Kidney epithelial cell (primary cell): ENCODE results near the gene DPYD. TPM values are rescaled to one million over a fixed set of nuclear protein-coding genes. Genes with fewer than 3 reads are reported as not detected.
A peak's percentile ranks its signal among the peaks of the same experiment; 100 is the strongest.

Experiments
- DNase-seq: peaks from one replicate; pipeline ENCODE4 v3.0.0-alpha.2; 2010; ENCODE audit warnings: low read depth
- H3K27me3 ChIP-seq: 2 replicates; pipeline ENCODE4 v1.6.0; 2011; ENCODE audit warnings: low read length; ENCODE audit not compliant: control insufficient read depth, insufficient read depth
- H3K36me3 ChIP-seq: 2 replicates; pipeline ENCODE4 v1.5.1; 2011; ENCODE audit warnings: low read length; ENCODE audit not compliant: control insufficient read depth, insufficient read depth
- H3K4me3 ChIP-seq: 2 replicates; pipeline ENCODE4 v1.5.1; 2011; ENCODE audit warnings: low read depth, mild to moderate bottlenecking, control low read depth, low read length
- total RNA-seq: library from RNA; depleted of rRNA; stranded (reverse); fragments of >200 nt; gene quantifications from 2 replicates; pipeline ENCODE4 v1.2.3, GENCODE V29; 2015
- TF ChIP-seq, protein P1 (sequence below): IDR thresholded peaks from 2 replicates; pipeline ENCODE4 v1.5.1; 2011; ENCODE audit warnings: mild to moderate bottlenecking, moderate library complexity, low read length, control low read depth, inconsistent platforms; ENCODE audit not compliant: insufficient read depth, poor library complexity, severe bottlenecking

Gene DPYD
- total RNA-seq, 1 donor from 2014 or later, result 1.6 TPM

DNA sequence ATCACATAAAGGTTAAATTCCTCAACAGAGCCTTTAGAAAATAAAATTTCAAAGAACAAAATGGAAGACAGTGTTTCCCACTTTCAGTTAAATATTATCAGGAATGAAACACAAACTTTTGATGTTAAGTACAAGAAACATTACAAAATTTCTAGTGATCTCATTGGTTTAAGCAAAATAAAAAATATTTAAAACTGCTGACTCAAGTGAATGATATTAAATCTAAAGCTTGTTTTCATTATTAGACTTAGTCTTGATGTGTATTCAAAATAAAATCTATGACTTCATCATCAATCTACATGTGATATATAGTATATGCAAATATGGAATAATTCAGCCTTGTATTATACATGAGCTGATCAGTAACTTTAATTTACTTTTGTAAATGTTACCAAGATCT lies 614.3 kb downstream of the DPYD start:
- H3K4me3 ChIP-seq, result no peak overlapping the region
- H3K36me3 ChIP-seq, result no peaks in the 10 kb centered on the region
- H3K27me3 ChIP-seq, result no peaks in the 10 kb centered on the region
- DNase-seq, result no peak
- TF ChIP-seq, protein P1, sequence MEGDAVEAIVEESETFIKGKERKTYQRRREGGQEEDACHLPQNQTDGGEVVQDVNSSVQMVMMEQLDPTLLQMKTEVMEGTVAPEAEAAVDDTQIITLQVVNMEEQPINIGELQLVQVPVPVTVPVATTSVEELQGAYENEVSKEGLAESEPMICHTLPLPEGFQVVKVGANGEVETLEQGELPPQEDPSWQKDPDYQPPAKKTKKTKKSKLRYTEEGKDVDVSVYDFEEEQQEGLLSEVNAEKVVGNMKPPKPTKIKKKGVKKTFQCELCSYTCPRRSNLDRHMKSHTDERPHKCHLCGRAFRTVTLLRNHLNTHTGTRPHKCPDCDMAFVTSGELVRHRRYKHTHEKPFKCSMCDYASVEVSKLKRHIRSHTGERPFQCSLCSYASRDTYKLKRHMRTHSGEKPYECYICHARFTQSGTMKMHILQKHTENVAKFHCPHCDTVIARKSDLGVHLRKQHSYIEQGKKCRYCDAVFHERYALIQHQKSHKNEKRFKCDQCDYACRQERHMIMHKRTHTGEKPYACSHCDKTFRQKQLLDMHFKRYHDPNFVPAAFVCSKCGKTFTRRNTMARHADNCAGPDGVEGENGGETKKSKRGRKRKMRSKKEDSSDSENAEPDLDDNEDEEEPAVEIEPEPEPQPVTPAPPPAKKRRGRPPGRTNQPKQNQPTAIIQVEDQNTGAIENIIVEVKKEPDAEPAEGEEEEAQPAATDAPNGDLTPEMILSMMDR, result no peak

DNA sequence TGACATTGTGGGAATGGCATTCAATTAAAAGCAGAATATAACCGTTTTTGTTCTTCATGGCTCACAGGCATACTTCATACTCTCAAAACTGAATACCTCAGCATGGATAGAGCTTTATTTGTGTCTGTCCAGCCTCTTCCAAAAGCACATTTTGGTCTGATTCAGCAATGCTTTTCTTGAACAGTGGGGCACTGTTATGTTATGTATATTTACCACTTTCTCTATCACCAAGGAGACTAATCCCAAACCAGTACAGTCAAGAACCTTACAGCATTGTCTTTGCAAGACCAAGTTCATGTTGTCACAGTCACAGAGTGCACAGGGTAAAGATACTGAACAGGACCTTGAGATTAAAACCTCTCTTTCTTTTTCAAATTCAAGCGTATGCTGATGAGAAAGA lies 616.5 kb downstream of the DPYD start:
- no peak for DNase-seq
- TF ChIP-seq, protein P1, result no peak
- no peaks in the 10 kb centered on the region for H3K27me3 ChIP-seq
- H3K36me3 ChIP-seq, result no peaks in the 10 kb centered on the region
- no peak overlapping the region for H3K4me3 ChIP-seq

DNA sequence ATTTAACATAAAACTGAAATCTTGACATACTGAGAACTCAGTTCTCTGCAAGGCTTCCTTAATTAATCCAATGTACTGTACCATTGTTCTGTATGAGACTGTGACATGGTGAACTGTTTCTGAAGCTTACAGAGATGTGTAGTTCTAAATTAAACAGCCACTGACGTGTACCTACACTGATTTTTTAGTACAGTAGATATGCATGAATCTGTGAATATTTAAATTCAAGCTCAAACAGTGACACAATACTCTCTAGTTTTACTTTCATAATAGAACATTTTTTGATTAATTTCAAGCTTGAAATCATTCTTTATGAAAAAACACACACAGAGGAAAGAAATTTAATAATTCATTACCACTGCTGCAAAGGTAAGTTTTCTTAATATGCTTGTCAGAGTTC lies 621.9 kb downstream of the DPYD start:
- H3K4me3 ChIP-seq, result no peak overlapping the region
- no peaks in the 10 kb centered on the region for H3K27me3 ChIP-seq
- H3K36me3 ChIP-seq, result no peaks in the 10 kb centered on the region
- DNase-seq, result no peak
- TF ChIP-seq, protein P1, result no peak

DNA sequence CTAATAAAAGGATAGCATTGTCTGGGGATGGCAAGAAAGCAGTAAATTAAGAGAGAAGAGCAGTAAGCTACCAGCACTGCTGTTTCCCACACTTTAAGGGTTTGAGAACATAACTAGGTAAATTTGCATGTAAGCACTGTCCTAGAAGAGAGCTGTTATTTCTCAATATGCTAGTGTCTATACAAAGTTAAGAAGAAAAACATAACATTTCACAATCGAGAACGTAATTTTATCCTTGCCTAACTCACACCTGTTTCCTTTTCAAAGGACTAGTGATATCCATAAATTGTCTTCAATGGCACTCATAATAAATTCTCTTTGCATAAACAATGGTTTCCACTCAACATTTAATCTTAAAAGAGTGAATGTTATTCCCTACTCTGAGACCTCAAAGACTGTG lies 623.2 kb downstream of the DPYD start:
- DNase-seq, result no peak
- Histone ChIP-seq H3K36me3 (no peaks in the 10 kb centered on the region), H3K4me3 (no peak overlapping the region), H3K27me3 (no peaks in the 10 kb centered on the region)
- TF ChIP-seq, protein P1, result no peak

DNA sequence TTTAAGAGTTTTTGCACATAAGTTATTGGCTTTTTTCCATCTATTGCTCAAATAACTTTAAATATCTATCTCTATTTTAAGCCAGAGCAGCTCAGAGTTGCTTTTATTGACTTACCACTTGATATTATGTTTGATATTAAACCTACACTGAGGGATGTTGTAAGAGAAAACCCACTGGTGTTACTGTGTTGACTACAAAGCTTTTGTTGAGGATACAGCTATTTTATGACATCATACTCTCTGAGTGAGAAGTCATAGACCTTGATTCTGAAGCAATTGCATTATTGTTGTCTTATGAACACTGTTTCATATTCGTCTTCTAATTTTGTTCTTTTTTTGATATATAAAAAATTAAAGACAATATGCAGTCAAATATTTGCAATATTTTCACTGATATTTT lies 638.9 kb downstream of the DPYD start:
- H3K36me3 ChIP-seq, result no peaks in the 10 kb centered on the region
- no peak for DNase-seq
- H3K27me3 ChIP-seq, result no peaks in the 10 kb centered on the region
- TF ChIP-seq, protein P1, result no peak
- H3K4me3 ChIP-seq, result no peak overlapping the region

DNA sequence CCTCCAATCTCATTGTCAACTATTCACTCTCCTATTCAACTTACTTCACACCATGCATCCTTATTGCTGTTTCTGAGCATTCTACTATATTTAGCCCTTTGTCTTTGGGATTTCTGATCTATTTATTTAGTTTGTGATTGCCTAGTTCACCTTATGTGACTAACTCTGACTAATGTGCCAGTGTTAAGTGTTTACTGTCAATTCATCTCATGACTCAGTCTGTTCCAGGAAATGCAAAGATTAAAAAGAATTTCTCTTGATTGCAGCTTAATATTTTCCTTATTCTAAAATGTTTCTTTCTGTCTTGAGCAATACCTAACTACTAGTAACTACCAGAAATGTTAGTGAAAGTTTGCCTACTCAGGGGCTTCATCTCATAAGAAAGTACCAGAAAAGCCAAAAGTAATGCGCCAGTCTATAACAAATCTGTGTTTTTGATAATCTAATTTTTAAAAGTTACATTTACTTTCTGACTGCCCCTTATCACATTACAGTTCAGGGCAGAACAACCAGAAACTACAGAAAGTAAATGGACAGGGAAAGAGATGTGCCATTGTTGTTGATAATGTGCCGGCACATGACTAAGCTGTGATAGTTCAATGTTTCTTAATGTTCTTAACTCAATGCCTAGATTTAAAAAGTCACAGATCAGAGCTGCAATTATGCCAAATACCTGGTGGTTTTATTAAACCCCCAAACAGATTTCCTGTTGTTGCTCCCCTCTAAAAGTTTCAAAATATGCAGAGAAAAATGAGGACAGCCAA lies 642.8 kb downstream of the DPYD start:
- no peak overlapping the region for H3K4me3 ChIP-seq
- H3K36me3 ChIP-seq, result no peaks in the 10 kb centered on the region
- TF ChIP-seq, protein P1, result no peak
- peak; percentile 61 for DNase-seq
- H3K27me3 ChIP-seq, result no peaks in the 10 kb centered on the region
